HG03354 (cell line): ENCODE results near the gene SHC3.
"Not testable (repeated sequence)": the region's sequence is repeated elsewhere in the genome, so short reads cannot be mapped to it uniquely, and the experiment has no call there.

Source experiments
- ATAC-seq: cut with Tn5 transposase; IDR thresholded peaks from one replicate; pipeline ENCODE4 v1.9.1; 2021; ENCODE audit warnings: mild to moderate bottlenecking; ENCODE audit not compliant: unreplicated experiment, poor library complexity, severe bottlenecking

Gene SHC3

GRCh38 chr9:89177944-89178829, at the start of gene SHC3:
SHC3 (minus strand) TSS chr9:89178818; CDS start chr9:89178460, 358 bp downstream.
- no peak for ATAC-seq

GRCh38 chr9:89225991-89226471, 47.4 kb upstream of the SHC3 start:
- ATAC-seq: no peak

GRCh38 chr9:89225587-89225986, 47.0 kb upstream of the SHC3 start:
- no peak for ATAC-seq

- no peak for ATAC-seq
Observed at GRCh38 chr9:89225036-89225435, 46.4 kb upstream of the SHC3 start.

- no peak for ATAC-seq
Observed at GRCh38 chr9:89224633-89225032, 46.0 kb upstream of the SHC3 start.

- no peak for ATAC-seq
Observed at GRCh38 chr9:89223396-89223977, 44.9 kb upstream of the SHC3 start.

- ATAC-seq: no peak
Observed at GRCh38 chr9:89219637-89220036, 41.0 kb upstream of the SHC3 start.

- no peak for ATAC-seq
Observed at GRCh38 chr9:89218040-89218928, 39.7 kb upstream of the SHC3 start.

GRCh38 chr9:89215342-89215741, 36.7 kb upstream of the SHC3 start:
- no peak for ATAC-seq

GRCh38 chr9:89213396-89213880, 34.8 kb upstream of the SHC3 start:
- ATAC-seq: no peak

GRCh38 chr9:89212171-89212570, 33.6 kb upstream of the SHC3 start:
- ATAC-seq: no peak

- not testable (repeated sequence) for ATAC-seq
Observed at GRCh38 chr9:89209311-89209710, 30.7 kb upstream of the SHC3 start.

GRCh38 chr9:89207026-89207425, 28.4 kb upstream of the SHC3 start:
- no peak for ATAC-seq

- ATAC-seq: no peak
Observed at GRCh38 chr9:89204801-89205200, 26.2 kb upstream of the SHC3 start.

GRCh38 chr9:89195131-89195797, 16.6 kb upstream of the SHC3 start:
- no peak for ATAC-seq

- ATAC-seq: no peak
Observed at GRCh38 chr9:89194421-89195130, 16.0 kb upstream of the SHC3 start.

- ATAC-seq: no peak
Observed at GRCh38 chr9:89191004-89191403, 12.4 kb upstream of the SHC3 start.

- no peak for ATAC-seq
Observed at GRCh38 chr9:89189215-89189614, 10.6 kb upstream of the SHC3 start.

- ATAC-seq: no peak
Observed at GRCh38 chr9:89187950-89188349, 9.3 kb upstream of the SHC3 start.
